OCI-LY1 (cell line): ENCODE data around the gene GMDS.

Source experiments
- H2AFZ ChIP-seq: fragments of 200-600 bp; sonication (generic), shearing (Covaris generic); 2 replicates; pipeline ENCODE4 v1.6.0; 2014; ENCODE audit warnings: antibody characterized with exemption, mild to moderate bottlenecking, low read length
- H3F3A ChIP-seq: fragments of 200-600 bp; sonication (generic), shearing (Covaris generic); 2 replicates; pipeline ENCODE4 v1.6.0; 2014; ENCODE audit warnings: mild to moderate bottlenecking, antibody characterized with exemption, low read length, moderate library complexity; ENCODE audit not compliant: insufficient read depth
- H3K27ac ChIP-seq: fragments of 200-600 bp; sonication (generic); 2 replicates; pipeline ENCODE4 v1.5.1; 2014; ENCODE audit warnings: low read length, mixed run types, mild to moderate bottlenecking, low read depth; ENCODE audit not compliant: poor library complexity, severe bottlenecking
- H3K27me3 ChIP-seq: fragments of 200-600 bp; sonication (generic); 2 replicates; pipeline ENCODE4 v1.6.0; 2014; ENCODE audit warnings: antibody characterized with exemption, mild to moderate bottlenecking, low read length, moderate library complexity; ENCODE audit not compliant: insufficient read depth
- H3K36me3 ChIP-seq: fragments of 200-600 bp; sonication (generic); 2 replicates; pipeline ENCODE4 v1.6.1; 2014; ENCODE audit warnings: mild to moderate bottlenecking, antibody characterized with exemption, low read length, moderate library complexity, mixed read lengths; ENCODE audit not compliant: insufficient read depth
- H3K4me1 ChIP-seq: fragments of 200-600 bp; sonication (generic); 2 replicates; pipeline ENCODE4 v1.5.1; 2014; ENCODE audit warnings: mild to moderate bottlenecking, low read length, moderate library complexity; ENCODE audit not compliant: insufficient read depth, severe bottlenecking
- H3K4me2 ChIP-seq: fragments of 200-600 bp; sonication (generic), shearing (Covaris generic); 2 replicates; pipeline ENCODE4 v1.6.1; 2014; ENCODE audit warnings: low read length
- H3K4me3 ChIP-seq: fragments of 200-600 bp; sonication (generic); 2 replicates; pipeline ENCODE4 v1.5.1; 2014; ENCODE audit warnings: low read length, low read depth, mild to moderate bottlenecking, mixed read lengths; ENCODE audit not compliant: poor library complexity, severe bottlenecking
- H3K79me2 ChIP-seq: fragments of 200-600 bp; shearing (Covaris generic); 2 replicates; pipeline ENCODE4 v1.6.1; 2016; ENCODE audit warnings: mixed run types, low read length, mixed read lengths; ENCODE audit not compliant: insufficient read depth
- H3K9ac ChIP-seq: fragments of 200-600 bp; sonication (generic), shearing (Covaris generic); 2 replicates; pipeline ENCODE4 v1.6.1; 2014; ENCODE audit warnings: mild to moderate bottlenecking, low read length, mixed read lengths
- H3K9me2 ChIP-seq: fragments of 200-600 bp; sonication (generic), shearing (Covaris generic); 2 replicates; pipeline ENCODE4 v1.6.1; 2014; ENCODE audit warnings: low read depth, mild to moderate bottlenecking, low read length, mixed read lengths
- H3K9me3 ChIP-seq: fragments of 200-600 bp; shearing (Covaris generic); 2 replicates; pipeline ENCODE4 v1.6.1; 2014; ENCODE audit warnings: low read length, mixed read lengths
- H4K20me1 ChIP-seq: fragments of 200-600 bp; sonication (generic), shearing (Covaris generic); 2 replicates; pipeline ENCODE4 v1.6.0; 2016; ENCODE audit warnings: mild to moderate bottlenecking, low read length; ENCODE audit not compliant: insufficient read depth
- CTCF ChIP-seq: fragments of 200-600 bp; sonication (generic), shearing (Covaris generic); IDR thresholded peaks from 2 replicates; pipeline ENCODE4 v1.5.1; 2017; ENCODE audit warnings: mild to moderate bottlenecking, antibody characterized with exemption, low read length, moderate library complexity, mixed read lengths
- EZH2 ChIP-seq: fragments of 200-600 bp; sonication (generic), shearing (Covaris generic); IDR thresholded peaks from 2 replicates; pipeline ENCODE4 v1.8.0; 2017; ENCODE audit warnings: borderline replicate concordance, mixed run types, mild to moderate bottlenecking, antibody characterized with exemption, low read length, moderate library complexity, mixed read lengths

Gene GMDS

DNA sequence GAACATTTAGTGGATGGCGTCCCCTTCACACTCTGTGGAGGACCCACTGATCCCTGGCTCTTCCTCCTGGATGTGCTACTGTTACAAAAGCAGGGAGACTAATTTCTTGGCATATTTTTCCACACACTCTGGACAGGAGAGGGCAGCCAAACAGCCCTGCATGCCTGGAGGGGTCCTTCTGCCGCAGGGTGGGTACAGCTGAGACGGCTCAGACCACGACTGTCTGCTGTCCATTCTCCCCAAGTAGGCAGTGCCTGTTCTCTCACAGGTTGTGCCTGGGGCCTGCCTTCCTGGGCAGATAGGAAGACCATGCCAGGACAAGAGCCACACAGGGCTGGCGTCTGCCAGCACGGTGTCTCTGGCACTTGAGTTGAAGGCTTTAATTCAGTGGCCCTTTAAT is 375.6 kb downstream of the GMDS start:
- H3K4me3 ChIP-seq: peak overlapping the region; percentile 52
- H3F3A ChIP-seq: peaks cover 14% of the 10 kb centered on the region; the same call in 1 of the 2 replicates
- H2AFZ ChIP-seq: no peak overlapping the region
- peaks cover 97% of the 10 kb centered on the region for H3K4me1 ChIP-seq
- H3K9me2 ChIP-seq: no peaks in the 10 kb centered on the region
- H3K9ac ChIP-seq: peak overlapping the region; percentile 93
- no peaks in the 10 kb centered on the region for H4K20me1 ChIP-seq
- TF ChIP-seq EZH2: no peak
- TF ChIP-seq CTCF: no peak
- peak overlapping the region; percentile 76 for H3K4me2 ChIP-seq
- H3K9me3 ChIP-seq: no peaks in the 10 kb centered on the region
- H3K27me3 ChIP-seq: no peaks in the 10 kb centered on the region
- H3K36me3 ChIP-seq: no peaks in the 10 kb centered on the region
- no peaks in the 10 kb centered on the region for H3K79me2 ChIP-seq
- H3K27ac ChIP-seq: peak overlapping the region; percentile 99

DNA sequence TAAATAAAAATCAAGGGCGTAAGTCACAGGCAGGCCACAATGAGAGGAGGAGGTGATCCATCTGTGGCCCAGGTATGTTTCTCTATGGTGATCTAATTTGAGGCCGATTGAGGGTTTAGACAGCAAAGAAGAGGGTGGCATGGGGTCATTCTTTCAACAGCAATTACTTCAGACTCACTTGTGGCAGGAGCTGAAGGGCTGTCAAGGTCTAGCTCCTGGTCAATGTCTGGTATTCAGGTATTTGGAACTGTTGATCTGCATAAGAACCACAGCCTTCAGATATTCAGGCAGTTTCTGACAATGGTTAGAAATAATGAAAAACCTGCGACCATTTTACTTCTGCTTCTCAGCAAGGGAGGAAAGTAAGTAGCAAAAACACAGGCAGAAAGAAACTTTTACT is 376.1 kb downstream of the GMDS start:
- H3K4me2 ChIP-seq: peak overlapping the region; percentile 76
- H3K27ac ChIP-seq: peak overlapping the region; percentile 99
- no peaks in the 10 kb centered on the region for H3K79me2 ChIP-seq
- H3K4me3 ChIP-seq: peak overlapping the region; percentile 52
- no peak overlapping the region for H2AFZ ChIP-seq
- peaks cover 100% of the 10 kb centered on the region for H3K4me1 ChIP-seq
- H3K36me3 ChIP-seq: no peaks in the 10 kb centered on the region
- no peaks in the 10 kb centered on the region for H3K27me3 ChIP-seq
- H4K20me1 ChIP-seq: no peaks in the 10 kb centered on the region
- H3K9ac ChIP-seq: peak overlapping the region; percentile 93
- no peaks in the 10 kb centered on the region for H3K9me2 ChIP-seq
- no peak for TF ChIP-seq CTCF
- no peaks in the 10 kb centered on the region for H3K9me3 ChIP-seq
- H3F3A ChIP-seq: peaks cover 14% of the 10 kb centered on the region; the same call in 1 of the 2 replicates

DNA sequence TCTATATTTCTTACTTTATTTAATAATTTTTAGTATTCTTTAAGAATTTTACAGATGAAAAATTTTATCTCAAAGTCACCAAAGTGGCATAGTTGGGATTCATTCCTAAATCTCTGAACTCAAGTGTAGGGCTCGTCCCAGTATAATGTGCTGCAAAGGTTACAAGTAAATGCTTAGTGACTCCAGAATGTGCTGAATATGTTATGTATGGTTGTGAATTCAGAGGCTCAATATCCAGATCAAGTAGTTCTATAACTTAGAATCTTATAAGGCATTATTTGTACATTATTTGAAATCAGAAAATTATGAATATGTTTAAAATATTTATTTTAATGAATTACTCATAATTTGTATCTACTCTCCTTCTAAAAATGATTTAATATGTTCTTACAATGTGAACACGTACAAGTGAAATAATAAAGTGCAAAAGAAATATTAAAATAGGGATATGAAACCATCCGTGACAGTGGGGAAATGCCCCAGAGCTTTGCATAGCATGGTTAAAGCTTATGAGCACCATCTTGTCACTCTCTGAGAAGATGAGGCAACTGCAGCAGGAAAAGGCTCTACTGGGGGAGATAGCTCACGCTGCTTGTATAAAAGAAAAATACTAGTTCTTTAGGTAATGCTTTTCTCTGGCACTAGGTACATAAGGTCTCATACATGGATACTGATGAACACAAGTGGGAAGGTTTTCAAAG is 376.7 kb downstream of the GMDS start:
- Histone ChIP-seq H3K4me2 (peak overlapping the region; percentile 76), H3F3A (peaks cover 14% of the 10 kb centered on the region; the same call in 1 of the 2 replicates), H3K27me3 (no peaks in the 10 kb centered on the region), H4K20me1 (no peaks in the 10 kb centered on the region), H3K79me2 (no peaks in the 10 kb centered on the region), H3K36me3 (no peaks in the 10 kb centered on the region), H3K9me2 (no peaks in the 10 kb centered on the region), H3K9me3 (no peaks in the 10 kb centered on the region), H3K9ac (peak overlapping the region; percentile 93), H2AFZ (no peak overlapping the region), H3K27ac (peak overlapping the region; percentile 99), H3K4me1 (peaks cover 100% of the 10 kb centered on the region), H3K4me3 (peak overlapping the region; percentile 52)
- TF ChIP-seq EZH2: no peak
- TF ChIP-seq CTCF: no peak
